GM04503 (cell line): ENCODE data around the gene WNT11.

ENCODE experiments used
- DNase-seq: peaks from one replicate; pipeline ENCODE4 v3.0.0-alpha.2; 2012; ENCODE audit warnings: low read depth

WNT11 gene

GRCh38 chr11:76153571-76153923 lies 52.8 kb downstream of the WNT11 start:
- peak; percentile 75 for DNase-seq

GRCh38 chr11:76152741-76153570 lies 53.3 kb downstream of the WNT11 start:
- no peak for DNase-seq

- DNase-seq: no peak
These were observed 54.1 kb downstream of the WNT11 start for GRCh38 chr11:76152086-76152681.

GRCh38 chr11:76151556-76152085 lies 54.7 kb downstream of the WNT11 start:
- no peak for DNase-seq

- no peak for DNase-seq
These were observed 56.2 kb downstream of the WNT11 start for GRCh38 chr11:76150141-76150540.

- no peak for DNase-seq
These were observed 56.6 kb downstream of the WNT11 start for GRCh38 chr11:76149713-76150112.

- no peak for DNase-seq
These were observed 57.2 kb downstream of the WNT11 start for GRCh38 chr11:76148941-76149613.

- DNase-seq: no peak
These were observed 58.1 kb downstream of the WNT11 start for GRCh38 chr11:76148231-76148630.

GRCh38 chr11:76147106-76147740 lies 59.1 kb downstream of the WNT11 start:
- DNase-seq: no peak

- no peak for DNase-seq
These were observed 63.0 kb downstream of the WNT11 start for GRCh38 chr11:76143274-76143673.

GRCh38 chr11:76141901-76142588 lies 64.3 kb downstream of the WNT11 start:
- no peak for DNase-seq

- no peak for DNase-seq
These were observed 65.3 kb downstream of the WNT11 start for GRCh38 chr11:76140912-76141574.

GRCh38 chr11:76139314-76139713 lies 67.0 kb downstream of the WNT11 start:
- DNase-seq: no peak
